ENCODE measurements around the gene SLC6A16. TPM values are rescaled to one million over a fixed set of nuclear protein-coding genes. Genes with fewer than 3 reads are reported as not detected.

Gene SLC6A16
- total and polyA plus RNA-seq, 2 of the 8 experiments (the other 6 are each of a cell fraction or from before 2014, with no cell fraction given), result 1.1 to 1.5 TPM

DNA sequence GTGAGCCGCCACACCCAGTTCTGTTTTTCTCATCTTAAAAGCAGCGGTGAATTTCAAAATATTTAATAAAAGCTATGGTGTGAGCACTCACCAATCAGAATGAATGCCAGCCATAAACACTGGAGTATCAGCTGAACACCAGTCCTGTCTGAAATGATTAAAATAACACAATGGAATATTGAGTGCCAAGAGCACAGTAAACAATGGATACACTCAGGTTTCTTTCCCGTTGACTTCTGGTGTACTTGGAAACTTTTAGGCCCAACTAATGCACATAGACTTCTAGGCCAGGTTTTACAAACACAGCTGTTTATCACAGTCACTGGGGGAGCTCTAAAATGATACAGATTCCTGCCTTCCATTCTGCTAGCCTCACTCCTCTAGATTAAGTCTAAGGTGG, 68.3 kb downstream of the SLC6A16 start:
- Histone ChIP-seq H2AFZ (ENCODE audit: low read length) (no peak overlapping the region), H3K4me3 (ENCODE audit: extremely low read depth in 1 of 4, insufficient read depth in 2 of 4, low read depth in 3 of 4, low read length in 4 of 4) (no peak overlapping the region), H2BK20ac (ENCODE audit: low read length) (no peak overlapping the region), H3K9ac (replicated peaks in 1 of 4; ENCODE audit: extremely low read depth in 1 of 4, low read depth in 3 of 4, low read length in 3 of 4) (no peak overlapping the region), H3K18ac (ENCODE audit: extremely low read depth, low read length) (no peak overlapping the region), H3K4me1 (replicated peaks in 1 of 4; ENCODE audit: control insufficient read depth in 3 of 4, insufficient read depth in 4 of 4, low read length in 3 of 4) (no peaks in the 10 kb centered on the region), H3K9me3 (ENCODE audit: insufficient read depth in 2 of 2, low read depth in 1 of 2, low read length in 1 of 2) (peaks cover 5 to 10% of the 10 kb centered on the region in 2 experiments; a peak in 1 of 4 replicates), H3K27ac (ENCODE audit: low read depth, low read length) (no peak overlapping the region), H3K56ac (replicated peaks; ENCODE audit: insufficient read length, low read depth, low read length) (no peak overlapping the region), H3K27me3 (replicated peaks in 1 of 4; ENCODE audit: control insufficient read depth in 3 of 4, extremely low read depth in 1 of 4, insufficient read depth in 3 of 4, low read length in 3 of 4) (no peaks in the 10 kb centered on the region), H3K4ac (replicated peaks; ENCODE audit: insufficient read length, low read depth, low read length) (no peak overlapping the region), H2BK5ac (ENCODE audit: low read depth, low read length) (no peak overlapping the region), H4K8ac (ENCODE audit: extremely low read depth, insufficient read depth, low read length) (no peak overlapping the region), H2AK5ac (ENCODE audit: low read depth, low read length) (no peak overlapping the region), H3K36me3 (ENCODE audit: control insufficient read depth in 2 of 4, insufficient read depth in 4 of 4, low read length in 3 of 4) (no peaks in the 10 kb centered on the region), H4K91ac (replicated peaks; ENCODE audit: insufficient read length, low read length) (no peak overlapping the region), H3K23ac (ENCODE audit: insufficient read length) (no peak overlapping the region), H2BK120ac (replicated peaks; ENCODE audit: low read depth, low read length) (no peak overlapping the region), H3K14ac (ENCODE audit: insufficient read length) (no peak overlapping the region), H3K4me2 (ENCODE audit: insufficient read depth in 1 of 2, low read depth in 2 of 2, low read length in 2 of 2) (no peak overlapping the region), H3K79me2 (ENCODE audit: control insufficient read depth in 1 of 2, insufficient read depth in 2 of 2, low read length in 2 of 2) (no peaks in the 10 kb centered on the region), H4K20me1 (replicated peaks in 1 of 2; ENCODE audit: control insufficient read depth in 1 of 2, insufficient read depth in 2 of 2, low read length in 2 of 2) (no peaks in the 10 kb centered on the region), H4K5ac (ENCODE audit: insufficient read length, low read depth, low read length) (no peak overlapping the region), H2BK12ac (ENCODE audit: low read depth, low read length) (no peak overlapping the region), H3K23me2 (ENCODE audit: low read depth, low read length) (no peaks in the 10 kb centered on the region), H2BK15ac (ENCODE audit: low read length) (no peak overlapping the region), H3K79me1 (ENCODE audit: low read depth, low read length) (no peaks in the 10 kb centered on the region)
- DNase-seq (ENCODE audit: low read depth in 1 of 2, low spot score in 2 of 2), result no peak
- WGBS, 2 experiments (ENCODE audit: extremely low coverage in 1 of 2, insufficient coverage in 1 of 2, insufficient read length in 1 of 2, insufficient replicate concordance in 2 of 2, low coverage in 1 of 2, low lambda C conversion rate in 2 of 2, missing lambda C conversion rate in 1 of 2), result 88% methylated on average over 3 of the region's 3 CpGs; no CpG with 5 or more reads in 1 of the 2 experiments
- ChIA-PET CTCF (ENCODE audit: partially characterized antibody) (interaction anchor here (1.6 to 3.1 kb wide), 4 partner anchors 9 to 45 kb away, joined by 4 to 21 read pairs (median 10); no protein-coding TSS in a partner anchor), POLR2A (ENCODE audit: partially characterized antibody) (no interaction called here)
- no peak for TF ChIP-seq HDAC2 (IDR thresholded peaks at IDR 0.05; ENCODE audit: borderline replicate concordance in 1 of 2, low read depth in 2 of 2, low read length in 2 of 2)
- TF ChIP-seq ATF3 (IDR thresholded peaks at IDR 0.05; ENCODE audit: insufficient read depth, low read depth, low read length), result no peak
- no peak for TF ChIP-seq YY1 (IDR thresholded peaks at IDR 0.05; ENCODE audit: low read depth, low read length)
- no peak for TF ChIP-seq RNF2 (IDR thresholded peaks at IDR 0.05; ENCODE audit: borderline replicate concordance, low read depth, low read length, missing control alignments, poor library complexity, severe bottlenecking)
- no peak for TF ChIP-seq GTF2F1 (IDR thresholded peaks at IDR 0.05; ENCODE audit: borderline replicate concordance, low read depth, low read length)
- TF ChIP-seq, protein P1, sequence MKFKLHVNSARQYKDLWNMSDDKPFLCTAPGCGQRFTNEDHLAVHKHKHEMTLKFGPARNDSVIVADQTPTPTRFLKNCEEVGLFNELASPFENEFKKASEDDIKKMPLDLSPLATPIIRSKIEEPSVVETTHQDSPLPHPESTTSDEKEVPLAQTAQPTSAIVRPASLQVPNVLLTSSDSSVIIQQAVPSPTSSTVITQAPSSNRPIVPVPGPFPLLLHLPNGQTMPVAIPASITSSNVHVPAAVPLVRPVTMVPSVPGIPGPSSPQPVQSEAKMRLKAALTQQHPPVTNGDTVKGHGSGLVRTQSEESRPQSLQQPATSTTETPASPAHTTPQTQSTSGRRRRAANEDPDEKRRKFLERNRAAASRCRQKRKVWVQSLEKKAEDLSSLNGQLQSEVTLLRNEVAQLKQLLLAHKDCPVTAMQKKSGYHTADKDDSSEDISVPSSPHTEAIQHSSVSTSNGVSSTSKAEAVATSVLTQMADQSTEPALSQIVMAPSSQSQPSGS (IDR thresholded peaks at IDR 0.05; ENCODE audit: low read length), result no peak
- no peak for TF ChIP-seq ASH2L (IDR thresholded peaks at IDR 0.05; ENCODE audit: low read length)
- no peak for TF ChIP-seq RXRA (IDR thresholded peaks at IDR 0.05; ENCODE audit: insufficient read depth, low read depth, low read length)
- FAIRE-seq, result no peak

All from H1 (cell line).